RKO (cell line): ENCODE measurements around the gene STAP2.

Experiments used
- DNase-seq: peaks from one replicate; pipeline ENCODE4 v3.0.0-alpha.2; 2016; ENCODE audit warnings: low spot score

The STAP2 gene

GRCh38 chr19:4327252-4327876, 11.3 kb downstream of the STAP2 start:
- no peak for DNase-seq

GRCh38 chr19:4326837-4327251, 11.8 kb downstream of the STAP2 start:
- DNase-seq = no peak

- DNase-seq = no peak
These were observed 12.3 kb downstream of the STAP2 start for GRCh38 chr19:4326215-4326836.

GRCh38 chr19:4324228-4324627, 14.4 kb downstream of the STAP2 start:
- DNase-seq = no peak

- DNase-seq = no peak
These were observed 14.9 kb downstream of the STAP2 start for GRCh38 chr19:4323692-4324091.

GRCh38 chr19:4322942-4323665, 15.5 kb downstream of the STAP2 start:
- DNase-seq = no peak

- no peak for DNase-seq
These were observed 18.2 kb downstream of the STAP2 start for GRCh38 chr19:4320419-4320818.

- no peak for DNase-seq
These were observed 19.4 kb downstream of the STAP2 start for GRCh38 chr19:4319067-4319718.

GRCh38 chr19:4318460-4318859, 20.2 kb downstream of the STAP2 start:
- no peak for DNase-seq

- DNase-seq = no peak
These were observed 21.7 kb downstream of the STAP2 start for GRCh38 chr19:4316956-4317355.

- no peak for DNase-seq
These were observed 24.7 kb downstream of the STAP2 start for GRCh38 chr19:4313847-4314490.

- DNase-seq = peak; percentile 21
These were observed 28.1 kb downstream of the STAP2 start for GRCh38 chr19:4310247-4311121.

- DNase-seq = no peak
These were observed 33.0 kb downstream of the STAP2 start for GRCh38 chr19:4305659-4306058.

GRCh38 chr19:4305257-4305612, 33.4 kb downstream of the STAP2 start:
- no peak for DNase-seq

GRCh38 chr19:4304538-4305256, 33.9 kb downstream of the STAP2 start, which contains the start of gene FSD1:
FSD1 (plus strand) TSS chr19:4304598; CDS start chr19:4304747, 149 bp downstream.
- DNase-seq = no peak

GRCh38 chr19:4303819-4304537, 34.6 kb downstream of the STAP2 start:
- no peak for DNase-seq

- no peak for DNase-seq
These were observed 36.4 kb downstream of the STAP2 start, which contains the start of gene TMIGD2 for GRCh38 chr19:4302243-4302640. TMIGD2 (minus strand) TSS chr19:4302389; CDS start chr19:4302385, 4 bp downstream.

- no peak for DNase-seq
These were observed 36.9 kb downstream of the STAP2 start for GRCh38 chr19:4301590-4302242.

- DNase-seq = no peak
These were observed 38.0 kb downstream of the STAP2 start for GRCh38 chr19:4300589-4300988.
